Endothelial cell (in vitro differentiated cells): Measurements from ENCODE around the gene ALDH4A1. TPM values are rescaled to one million over a fixed set of nuclear protein-coding genes. Genes with fewer than 3 reads are reported as not detected.

ENCODE experiments used
- DNase-seq: peaks from one replicate; pipeline ENCODE4 v3.0.0; 2021; ENCODE audit warnings: low spot score
- H3K27ac Mint-ChIP-seq: one replicate; pipeline ENCODE4 v1.8.0; 2021; ENCODE audit warnings: mixed read lengths, inconsistent platforms; ENCODE audit not compliant: unreplicated experiment
- H3K27me3 Mint-ChIP-seq: one replicate; pipeline ENCODE4 v1.8.0; 2021; ENCODE audit warnings: mild to moderate bottlenecking, moderate library complexity, mixed read lengths, inconsistent platforms; ENCODE audit not compliant: unreplicated experiment
- H3K36me3 Mint-ChIP-seq: one replicate; pipeline ENCODE4 v1.8.0; 2021; ENCODE audit warnings: mild to moderate bottlenecking, low read depth, mixed read lengths, inconsistent platforms; ENCODE audit not compliant: unreplicated experiment
- H3K4me1 Mint-ChIP-seq: one replicate; pipeline ENCODE4 v1.8.0; 2021; ENCODE audit warnings: mild to moderate bottlenecking, mixed read lengths, inconsistent platforms; ENCODE audit not compliant: unreplicated experiment
- H3K4me3 Mint-ChIP-seq: one replicate; pipeline ENCODE4 v1.8.0; 2021; ENCODE audit warnings: mild to moderate bottlenecking, mixed read lengths, inconsistent platforms; ENCODE audit not compliant: unreplicated experiment
- H3K9me3 Mint-ChIP-seq: one replicate; pipeline ENCODE4 v1.8.0; 2021; ENCODE audit warnings: mixed read lengths, inconsistent platforms; ENCODE audit not compliant: unreplicated experiment
- total RNA-seq: library from RNA; stranded (reverse); fragmentation: NEBNext Ultra II Directional; extraction: Animal tissue kit (Norgen Biotek cat#: 25700); gene quantifications from one replicate; pipeline ENCODE4 v1.2.1, GENCODE V29; 2021; ENCODE audit not compliant: unreplicated experiment
- TF ChIP-seq, protein P1 (sequence below): fragments of 200-600 bp; sonication (generic); IDR thresholded peaks from one replicate; pipeline ENCODE4 v1.5.0; 2021; ENCODE audit warnings: antibody characterized with exemption; ENCODE audit not compliant: unreplicated experiment

The ALDH4A1 gene
- total RNA-seq, 1 donor from 2014 or later, result 27.8 TPM

DNA sequence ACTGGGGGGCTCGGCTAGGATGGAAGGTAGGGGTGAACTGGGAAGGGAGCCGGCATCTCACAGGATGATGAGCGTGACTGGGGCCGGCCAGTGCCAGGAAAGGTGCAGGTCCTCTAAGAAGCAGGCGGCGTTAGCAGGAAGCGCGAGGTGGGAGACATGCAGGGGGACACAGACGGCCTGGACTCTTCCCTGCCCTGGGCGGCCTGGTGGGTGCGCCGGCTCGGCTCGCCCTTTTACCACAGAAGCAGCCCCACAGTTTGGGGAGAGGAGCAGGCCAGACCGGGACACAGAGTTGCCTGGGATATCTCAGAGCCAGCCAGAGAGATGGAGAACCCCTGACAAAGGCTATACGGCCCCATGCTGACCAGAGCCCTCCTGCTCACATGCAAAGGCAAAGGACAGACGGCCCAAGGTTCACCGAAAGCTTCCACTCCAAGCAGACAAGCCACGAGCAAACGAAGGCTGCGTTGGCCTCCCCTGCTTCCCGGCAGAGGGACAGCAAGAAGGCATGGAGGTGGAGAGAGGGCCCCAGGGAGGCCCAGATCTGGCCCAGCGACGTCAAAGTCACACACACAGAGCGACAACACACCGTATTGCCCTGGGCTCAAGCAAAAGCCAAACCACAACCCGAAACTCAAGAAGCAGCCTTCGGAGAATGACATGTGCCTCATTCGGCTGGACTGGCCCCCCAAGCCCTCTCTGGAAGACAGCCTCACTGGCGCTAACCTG lies 14.9 kb upstream of the ALDH4A1 start:
- peak overlapping the region; percentile 26 for H3K4me3 Mint-ChIP-seq
- H3K27me3 Mint-ChIP-seq, result peaks cover 7% of the 10 kb centered on the region
- H3K36me3 Mint-ChIP-seq, result peaks cover 12% of the 10 kb centered on the region
- no peak overlapping the region for H3K27ac Mint-ChIP-seq
- DNase-seq, result no peak
- TF ChIP-seq, protein P1, sequence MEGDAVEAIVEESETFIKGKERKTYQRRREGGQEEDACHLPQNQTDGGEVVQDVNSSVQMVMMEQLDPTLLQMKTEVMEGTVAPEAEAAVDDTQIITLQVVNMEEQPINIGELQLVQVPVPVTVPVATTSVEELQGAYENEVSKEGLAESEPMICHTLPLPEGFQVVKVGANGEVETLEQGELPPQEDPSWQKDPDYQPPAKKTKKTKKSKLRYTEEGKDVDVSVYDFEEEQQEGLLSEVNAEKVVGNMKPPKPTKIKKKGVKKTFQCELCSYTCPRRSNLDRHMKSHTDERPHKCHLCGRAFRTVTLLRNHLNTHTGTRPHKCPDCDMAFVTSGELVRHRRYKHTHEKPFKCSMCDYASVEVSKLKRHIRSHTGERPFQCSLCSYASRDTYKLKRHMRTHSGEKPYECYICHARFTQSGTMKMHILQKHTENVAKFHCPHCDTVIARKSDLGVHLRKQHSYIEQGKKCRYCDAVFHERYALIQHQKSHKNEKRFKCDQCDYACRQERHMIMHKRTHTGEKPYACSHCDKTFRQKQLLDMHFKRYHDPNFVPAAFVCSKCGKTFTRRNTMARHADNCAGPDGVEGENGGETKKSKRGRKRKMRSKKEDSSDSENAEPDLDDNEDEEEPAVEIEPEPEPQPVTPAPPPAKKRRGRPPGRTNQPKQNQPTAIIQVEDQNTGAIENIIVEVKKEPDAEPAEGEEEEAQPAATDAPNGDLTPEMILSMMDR, result no peak
- peaks cover 21% of the 10 kb centered on the region for H3K4me1 Mint-ChIP-seq
- no peaks in the 10 kb centered on the region for H3K9me3 Mint-ChIP-seq

DNA sequence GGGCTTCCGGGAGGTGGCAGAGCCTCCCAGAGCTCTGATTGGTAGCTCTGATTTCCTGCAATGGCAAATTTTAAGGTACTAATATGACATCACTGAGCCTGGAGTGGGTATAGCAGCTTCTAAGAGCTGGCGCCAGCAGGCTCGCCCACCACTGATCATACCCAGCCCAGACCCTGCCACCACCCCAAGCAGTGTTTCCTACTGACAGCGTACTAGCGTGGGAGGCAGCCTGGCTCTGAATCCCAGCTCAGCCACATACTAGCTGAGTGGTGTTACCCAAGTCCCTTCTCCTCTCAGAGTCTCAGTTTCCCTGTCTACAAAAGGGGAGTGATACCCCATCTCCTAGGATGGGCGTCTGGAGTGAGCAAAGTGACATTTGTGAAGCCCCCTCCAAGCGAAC lies 13.0 kb upstream of the ALDH4A1 start:
- no peak for DNase-seq
- peaks cover 18% of the 10 kb centered on the region for H3K36me3 Mint-ChIP-seq
- H3K27me3 Mint-ChIP-seq, result peaks cover 3% of the 10 kb centered on the region
- H3K27ac Mint-ChIP-seq, result peak overlapping the region; percentile 57
- H3K4me3 Mint-ChIP-seq, result no peak overlapping the region
- peaks cover 24% of the 10 kb centered on the region for H3K4me1 Mint-ChIP-seq
- TF ChIP-seq, protein P1, result no peak
- no peaks in the 10 kb centered on the region for H3K9me3 Mint-ChIP-seq

DNA sequence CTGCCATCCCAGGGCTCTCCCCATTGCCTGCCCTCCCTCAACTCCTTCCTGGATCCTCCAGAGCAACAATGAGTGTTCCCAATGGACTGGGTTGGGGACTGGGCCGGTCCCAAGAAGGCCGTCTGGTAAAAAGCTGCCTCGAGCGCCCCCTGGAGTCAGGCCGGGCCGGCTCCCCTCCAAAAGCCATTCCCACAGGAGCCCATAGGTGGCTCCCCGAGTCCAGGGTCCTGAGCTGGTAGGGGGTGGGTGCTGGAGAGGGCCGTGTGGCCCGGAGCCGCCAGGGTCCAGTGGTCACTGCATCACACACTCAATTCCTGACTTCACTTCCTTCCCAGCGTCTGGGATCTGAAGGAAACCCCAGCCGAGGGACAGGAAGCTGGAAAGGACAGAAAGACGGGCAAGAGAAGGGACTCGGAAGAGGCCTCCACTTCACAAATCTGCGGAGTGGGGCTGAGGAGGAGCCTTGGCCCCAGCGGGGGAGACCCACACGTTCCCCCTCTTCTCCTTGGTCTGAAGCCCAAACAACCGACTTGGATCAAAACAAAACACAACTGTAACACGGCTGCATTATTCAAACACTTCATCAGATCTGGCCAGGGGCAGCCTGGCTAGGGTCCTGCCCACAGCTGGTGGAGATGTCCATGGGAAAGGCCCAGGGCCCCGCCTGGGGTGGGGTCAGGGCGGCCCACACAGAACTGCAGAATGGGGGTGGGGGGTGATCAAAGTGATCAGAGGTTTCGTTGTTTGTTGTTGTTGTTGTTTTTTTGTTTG lies 10.9 kb upstream of the ALDH4A1 start:
- H3K27me3 Mint-ChIP-seq, result peaks cover 3% of the 10 kb centered on the region
- H3K36me3 Mint-ChIP-seq, result peaks cover 15% of the 10 kb centered on the region
- H3K9me3 Mint-ChIP-seq, result no peaks in the 10 kb centered on the region
- peak overlapping the region; percentile 56 for H3K4me3 Mint-ChIP-seq
- TF ChIP-seq, protein P1, result peak; percentile 98
- peak overlapping the region; percentile 90 for H3K27ac Mint-ChIP-seq
- peak; percentile 93 for DNase-seq
- H3K4me1 Mint-ChIP-seq, result peaks cover 38% of the 10 kb centered on the region

DNA sequence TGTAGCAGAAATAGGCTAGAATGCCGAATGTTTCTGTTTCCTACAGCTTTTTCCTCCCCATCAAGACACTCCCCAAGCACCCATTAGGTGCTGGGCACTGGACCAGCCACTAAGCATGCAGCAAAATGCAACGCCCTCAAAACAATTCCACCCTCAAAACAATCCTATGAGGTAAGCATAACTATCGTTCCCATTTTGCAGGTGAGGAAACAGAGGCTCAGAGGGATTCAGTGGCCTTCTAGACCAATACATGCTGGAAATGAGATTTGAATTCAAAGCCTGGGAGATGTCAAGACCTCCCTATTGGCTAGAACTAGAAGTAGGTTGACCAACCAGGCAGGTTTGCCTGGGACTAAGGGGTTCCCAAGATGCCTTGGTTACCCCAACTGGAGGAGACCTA lies 10.2 kb upstream of the ALDH4A1 start:
- DNase-seq, result no peak
- Mint-ChIP-seq H3K4me3 (no peak overlapping the region), H3K27me3 (peaks cover 4% of the 10 kb centered on the region), H3K4me1 (peaks cover 45% of the 10 kb centered on the region), H3K36me3 (peaks cover 15% of the 10 kb centered on the region), H3K9me3 (no peaks in the 10 kb centered on the region), H3K27ac (no peak overlapping the region)
- TF ChIP-seq, protein P1, result no peak
